Spleen (tissue), 11 donors: ENCODE data around the gene GJB1. TPM values are rescaled to one million over a fixed set of nuclear protein-coding genes. Genes with fewer than 3 reads are reported as not detected.

Source experiments
- DNase-seq: peaks from one replicate; pipeline ENCODE4 v3.0.0-alpha.2; 2020
- H3K27ac ChIP-seq, 8 donors: fragments of 200-600 bp; sonication (generic) in 7 of 8; 1 replicate in 4 of 8; 2 replicates in 4 of 8; pipeline versions ENCODE4 v1.5.0 to v1.8.0; 2016 to 2021; ENCODE audit warnings: inconsistent platforms in 4 of 8, mild to moderate bottlenecking in 4 of 8, moderate library complexity in 1 of 8
- H3K27me3 ChIP-seq, 7 donors: fragments of 200-600 bp; sonication (generic) in 6 of 7; replicated peaks in 1 of 7; 1 replicate in 4 of 7; 2 replicates in 3 of 7; pipeline versions ENCODE4 v1.5.0 to v1.8.0; 2016 to 2021; ENCODE audit warnings: inconsistent platforms in 3 of 7, mild to moderate bottlenecking in 1 of 7
- H3K36me3 ChIP-seq, 6 donors: fragments of 200-600 bp; sonication (generic) in 5 of 6; 1 replicate in 4 of 6; 2 replicates in 2 of 6; pipeline versions ENCODE4 v1.5.0 to v1.8.0; 2016 to 2021; ENCODE audit warnings: inconsistent platforms in 2 of 6
- H3K4me1 ChIP-seq, 6 donors: fragments of 200-600 bp; sonication (generic) in 5 of 6; 1 replicate in 3 of 6; 2 replicates in 3 of 6; pipeline versions ENCODE4 v1.5.0 to v1.8.0; 2016 to 2021; ENCODE audit warnings: inconsistent platforms in 3 of 6
- H3K4me3 ChIP-seq, 8 donors: fragments of 200-600 bp; sonication (generic) in 7 of 8; 1 replicate in 4 of 8; 2 replicates in 4 of 8; pipeline versions ENCODE4 v1.5.0 to v1.8.0; 2016 to 2021; ENCODE audit warnings: inconsistent platforms in 4 of 8, mild to moderate bottlenecking in 4 of 8, moderate library complexity in 2 of 8
- H3K9me3 ChIP-seq, 8 donors: fragments of 200-600 bp; sonication (generic) in 7 of 8; 1 replicate in 4 of 8; 2 replicates in 4 of 8; pipeline versions ENCODE4 v1.5.0 to v1.8.0; 2016 to 2021; ENCODE audit warnings: inconsistent platforms in 4 of 8
- CTCF ChIP-seq, 11 experiments: fragments of 200-600 bp in 7 of 11; fragments of 450-650 bp in 4 of 11; sonication (generic) in 4 of 11; IDR thresholded peaks in 8 of 11; conservative IDR thresholded peaks in 3 of 11; 1 replicate in 7 of 11; 2 replicates in 4 of 11; pipeline versions ENCODE4 v1.4.0 to v1.8.0; 2016 to 2021; ENCODE audit warnings: antibody characterized with exemption in 11 of 11, inconsistent platforms in 4 of 11, mild to moderate bottlenecking in 1 of 11
- POLR2A ChIP-seq, 3 donors: fragments of 450-650 bp; IDR thresholded peaks; one replicate each; pipeline ENCODE4 v1.5.1; 2017; ENCODE audit warnings: antibody characterized with exemption in 3 of 3, mild to moderate bottlenecking in 1 of 3
- POLR2AphosphoS5 ChIP-seq, 3 donors: sonication (generic); formaldehyde crosslinking; IDR thresholded peaks; one replicate each; pipeline ENCODE4 v1.5.1; 2017; ENCODE audit warnings: antibody characterized with exemption in 3 of 3
- WGBS, 5 donors: extraction: QIAGEN DNeasy Blood & Tissue Kit in 3 of 5; methylation state at CpG; one replicate each; pipeline versions ENCODE4 v1.1.5 to v1.1.7; 2013 to 2018; 5-methylcytosine and 5-hydroxymethylcytosine counted together
- intact Hi-C: fragments of 100-400 bp; cut with DNase I; formaldehyde crosslinking; loops from one replicate; pipeline ENCODE4 v1.15.0; 2023; ENCODE audit warnings: low total_unique reads
- polyA plus RNA-seq, 3 donors: library from polyadenylated mRNA; stranded (reverse); fragments of 200-250 nt; gene quantifications; one replicate each; pipeline ENCODE4 v1.2.1, GENCODE V29; 2013
- total RNA-seq, 7 donors: library from RNA; depleted of rRNA in 3 of 7; stranded (reverse); fragments of >200 nt in 3 of 7; fragmentation: NEBNext Ultra II Directional in 4 of 7; extraction: Animal tissue kit (Norgen Biotek cat#: 25700) in 4 of 7; gene quantifications; one replicate each; pipeline versions ENCODE4 v1.1.0 to v1.2.1, GENCODE V29; 2016 to 2021
- donor health status: healthy with polysubstance abuse.
- donor health status: DM: no; HTN: no; CAD: no; lungs with moderate emphysema.
- donor health status: DM: no; HTN: no; CAD: no.
- donor health status: Bipolar disorder and iron deficiency.
- donor health status: healthy.
- donor health status: DM: no; HTN: no; CAD: no.
- donor health status: DM: yes; HTN: yes; CAD: no.

GJB1 gene
- total and polyA plus RNA-seq, 10 donors: not detected

GRCh38 chrX:71250841-71251240 lies 27.8 kb downstream of the GJB1 start:
- Histone ChIP-seq H3K9me3 (no peaks in the 10 kb centered on the region), H3K27me3 (peaks cover 0 to 7% (median 0%) of the 10 kb centered on the region in 7 donors), H3K36me3 (peaks cover 0 to 51% (median 28%) of the 10 kb centered on the region in 6 donors), H3K4me1 (peaks cover 0 to 26% (median 15%) of the 10 kb centered on the region in 6 donors), H3K27ac (peak overlapping the region in 1 of 8 donors; percentile 18), H3K4me3 (no peak overlapping the region)
- intact Hi-C loops: no loop called here
- TF ChIP-seq CTCF (IDR thresholded peaks at IDR 0.05 in 8 of 11, conservative IDR thresholded peaks at IDR 0.05 in 3 of 11) (no peak), POLR2A (IDR thresholded peaks at IDR 0.05) (no peak), POLR2AphosphoS5 (IDR thresholded peaks at IDR 0.05) (no peak)
- DNase-seq: no peak
- WGBS, 5 donors: 60 to 79% (median 75%) methylated on average over 6 to 9 of the region's 9 CpGs

- TF ChIP-seq POLR2A (IDR thresholded peaks at IDR 0.05) (no peak), POLR2AphosphoS5 (IDR thresholded peaks at IDR 0.05) (no peak), CTCF (IDR thresholded peaks at IDR 0.05 in 8 of 11, conservative IDR thresholded peaks at IDR 0.05 in 3 of 11) (no peak)
- 15 to 47% (median 27%) methylated on average over 6 to 8 of the region's 8 CpGs for WGBS, 5 donors
- H3K4me1 ChIP-seq: peaks cover 0 to 26% (median 15%) of the 10 kb centered on the region in 6 donors
- no peak overlapping the region for H3K4me3 ChIP-seq
- H3K36me3 ChIP-seq: peaks cover 0 to 45% (median 24%) of the 10 kb centered on the region in 6 donors
- DNase-seq: no peak
- intact Hi-C loops: no loop called here
- H3K9me3 ChIP-seq: no peaks in the 10 kb centered on the region
- H3K27me3 ChIP-seq: peaks cover 0 to 7% (median 0%) of the 10 kb centered on the region in 7 donors
- peak overlapping the region in 1 of 8 donors; percentile 18 for H3K27ac ChIP-seq
These were observed 28.5 kb downstream of the GJB1 start for GRCh38 chrX:71251466-71251973.

- 49 to 84% (median 55%) methylated on average over 2 of the region's 2 CpGs for WGBS, 5 donors
- peak overlapping the region in 1 of 8 donors; percentile 86 for H3K4me3 ChIP-seq
- H3K27ac ChIP-seq: no peak overlapping the region
- no peak for TF ChIP-seq CTCF (IDR thresholded peaks at IDR 0.05 in 8 of 11, conservative IDR thresholded peaks at IDR 0.05 in 3 of 11)
- no peak for TF ChIP-seq POLR2AphosphoS5 (IDR thresholded peaks at IDR 0.05)
- TF ChIP-seq POLR2A (IDR thresholded peaks at IDR 0.05): no peak
- DNase-seq: no peak
- H3K36me3 ChIP-seq: peaks cover 0 to 38% (median 20%) of the 10 kb centered on the region in 6 donors
- intact Hi-C loops: no loop called here
- H3K4me1 ChIP-seq: peaks cover 0 to 26% (median 15%) of the 10 kb centered on the region in 6 donors
- H3K9me3 ChIP-seq: no peaks in the 10 kb centered on the region
- H3K27me3 ChIP-seq: peaks cover 0 to 7% (median 0%) of the 10 kb centered on the region in 7 donors
These were observed 29.2 kb downstream of the GJB1 start for GRCh38 chrX:71252221-71252620.

- peak; percentile 81 for DNase-seq
- WGBS, 5 donors: 1 to 42% (median 9%) methylated on average over 18 to 35 of the region's 35 CpGs
- intact Hi-C loops: no loop called here
These were observed 30.4 kb downstream of the GJB1 start for GRCh38 chrX:71253253-71254091.

More at GRCh38 chrX:71253253-71254091, 30.4 kb downstream of the GJB1 start:
- no peaks in the 10 kb centered on the region for H3K9me3 ChIP-seq
- peaks cover 0 to 7% (median 0%) of the 10 kb centered on the region in 7 donors for H3K27me3 ChIP-seq
- peaks cover 0 to 25% (median 10%) of the 10 kb centered on the region in 6 donors for H3K36me3 ChIP-seq
- TF ChIP-seq POLR2A (IDR thresholded peaks at IDR 0.05) (no peak), CTCF (IDR thresholded peaks at IDR 0.05 in 8 of 11, conservative IDR thresholded peaks at IDR 0.05 in 3 of 11) (peak in 6 of 11 experiments; percentile 15 to 65 (median 48)), POLR2AphosphoS5 (IDR thresholded peaks at IDR 0.05) (no peak)
- peaks cover 0 to 26% (median 15%) of the 10 kb centered on the region in 6 donors for H3K4me1 ChIP-seq
- peak overlapping the region; percentile 6 to 90 (median 86) for H3K27ac ChIP-seq
- peak overlapping the region; percentile 52 to 86 (median 60) for H3K4me3 ChIP-seq
